Stimulated activated CD8-positive, alpha-beta memory T cell treated with anti-CD3 and anti-CD28 coated beads, Interleukin-15, amount 100 ng/mL, for 24 hours (primary cell): ENCODE results near the gene ENDOU.

Experiments used
- DNase-seq: peaks from one replicate; pipeline ENCODE4 v3.0.0-alpha.2; 2020; ENCODE audit warnings: low read depth

Gene ENDOU

GRCh38 chr12:47757840-47758583 is 32.7 kb upstream of the ENDOU start:
- DNase-seq: no peak

GRCh38 chr12:47757364-47757839 is 32.1 kb upstream of the ENDOU start:
- DNase-seq: no peak

- DNase-seq: no peak
These were observed 30.6 kb upstream of the ENDOU start for GRCh38 chr12:47755655-47756562.

- DNase-seq: no peak
These were observed 29.6 kb upstream of the ENDOU start for GRCh38 chr12:47754881-47755280.

- no peak for DNase-seq
These were observed 28.8 kb upstream of the ENDOU start for GRCh38 chr12:47754126-47754525.

GRCh38 chr12:47753021-47754001 is 28.0 kb upstream of the ENDOU start:
- DNase-seq: no peak

GRCh38 chr12:47752552-47752951 is 27.3 kb upstream of the ENDOU start:
- DNase-seq: no peak

- no peak for DNase-seq
These were observed 26.8 kb upstream of the ENDOU start for GRCh38 chr12:47752121-47752520.

- no peak for DNase-seq
These were observed 26.3 kb upstream of the ENDOU start for GRCh38 chr12:47751561-47751960.

- DNase-seq: no peak
These were observed 25.7 kb upstream of the ENDOU start for GRCh38 chr12:47750916-47751470.

GRCh38 chr12:47750229-47750798 is 25.0 kb upstream of the ENDOU start:
- no peak for DNase-seq

GRCh38 chr12:47748899-47749298 is 23.6 kb upstream of the ENDOU start:
- no peak for DNase-seq

GRCh38 chr12:47748507-47748828 is 23.2 kb upstream of the ENDOU start:
- DNase-seq: no peak

GRCh38 chr12:47747596-47748506 is 22.6 kb upstream of the ENDOU start:
- no peak for DNase-seq

- no peak for DNase-seq
These were observed 21.8 kb upstream of the ENDOU start for GRCh38 chr12:47747126-47747525.

- DNase-seq: no peak
These were observed 21.2 kb upstream of the ENDOU start for GRCh38 chr12:47746523-47746922.

GRCh38 chr12:47746073-47746472 is 20.8 kb upstream of the ENDOU start:
- DNase-seq: no peak

GRCh38 chr12:47745485-47746041 is 20.3 kb upstream of the ENDOU start:
- DNase-seq: no peak

- DNase-seq: no peak
These were observed 19.6 kb upstream of the ENDOU start for GRCh38 chr12:47744778-47745436.
